ENCODE data around the gene FRMD4A.

Gene FRMD4A

DNA sequence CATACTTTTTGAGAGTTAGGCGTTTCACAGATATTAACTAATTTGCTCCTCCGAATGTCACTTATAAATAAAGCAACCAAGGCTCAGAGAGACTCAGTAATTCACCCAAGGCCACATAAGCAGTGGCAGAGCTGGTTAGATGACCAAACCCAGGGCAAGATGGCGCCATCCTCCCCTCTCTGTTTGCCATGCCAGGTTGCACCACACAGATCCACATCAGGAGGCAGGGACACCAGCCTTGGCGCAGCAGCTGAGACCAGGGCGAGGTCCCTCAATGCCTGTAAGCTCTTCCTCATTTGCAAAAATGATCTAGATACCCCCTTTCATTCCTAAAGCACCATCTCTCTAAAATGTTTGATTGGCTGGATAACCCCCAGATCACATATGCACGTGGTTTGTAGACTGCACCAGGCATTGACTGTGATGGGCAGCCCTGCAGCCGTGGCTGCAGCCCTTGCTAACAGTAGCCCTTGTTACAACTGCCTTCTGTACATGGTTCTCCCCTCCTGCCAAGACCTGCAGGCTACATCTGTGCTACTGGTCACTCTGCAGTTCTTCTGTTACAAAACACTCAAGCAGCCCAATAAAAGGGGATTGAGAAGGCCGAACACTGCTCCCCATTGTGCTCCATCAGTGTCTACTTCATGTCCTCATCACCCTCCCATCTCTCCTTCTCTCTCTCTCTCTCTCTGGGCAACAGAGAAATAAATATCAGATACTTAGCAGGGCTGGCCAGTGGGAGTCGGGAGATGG, 445.3 kb downstream of the FRMD4A start:
- TF ChIP-seq, protein P1, sequence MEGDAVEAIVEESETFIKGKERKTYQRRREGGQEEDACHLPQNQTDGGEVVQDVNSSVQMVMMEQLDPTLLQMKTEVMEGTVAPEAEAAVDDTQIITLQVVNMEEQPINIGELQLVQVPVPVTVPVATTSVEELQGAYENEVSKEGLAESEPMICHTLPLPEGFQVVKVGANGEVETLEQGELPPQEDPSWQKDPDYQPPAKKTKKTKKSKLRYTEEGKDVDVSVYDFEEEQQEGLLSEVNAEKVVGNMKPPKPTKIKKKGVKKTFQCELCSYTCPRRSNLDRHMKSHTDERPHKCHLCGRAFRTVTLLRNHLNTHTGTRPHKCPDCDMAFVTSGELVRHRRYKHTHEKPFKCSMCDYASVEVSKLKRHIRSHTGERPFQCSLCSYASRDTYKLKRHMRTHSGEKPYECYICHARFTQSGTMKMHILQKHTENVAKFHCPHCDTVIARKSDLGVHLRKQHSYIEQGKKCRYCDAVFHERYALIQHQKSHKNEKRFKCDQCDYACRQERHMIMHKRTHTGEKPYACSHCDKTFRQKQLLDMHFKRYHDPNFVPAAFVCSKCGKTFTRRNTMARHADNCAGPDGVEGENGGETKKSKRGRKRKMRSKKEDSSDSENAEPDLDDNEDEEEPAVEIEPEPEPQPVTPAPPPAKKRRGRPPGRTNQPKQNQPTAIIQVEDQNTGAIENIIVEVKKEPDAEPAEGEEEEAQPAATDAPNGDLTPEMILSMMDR (IDR thresholded peaks at IDR 0.05; ENCODE audit: low read depth, low read length) = no peak
- Histone ChIP-seq H3K9me3 (no peaks in the 10 kb centered on the region), H3K4me1 (no peaks in the 10 kb centered on the region), H3K27me3 (peaks cover 4% of the 10 kb centered on the region), H3K36me3 (no peaks in the 10 kb centered on the region), H3K4me3 (ENCODE audit: low read depth, low read length) (no peak overlapping the region)
- DNase-seq = no peak

DNA sequence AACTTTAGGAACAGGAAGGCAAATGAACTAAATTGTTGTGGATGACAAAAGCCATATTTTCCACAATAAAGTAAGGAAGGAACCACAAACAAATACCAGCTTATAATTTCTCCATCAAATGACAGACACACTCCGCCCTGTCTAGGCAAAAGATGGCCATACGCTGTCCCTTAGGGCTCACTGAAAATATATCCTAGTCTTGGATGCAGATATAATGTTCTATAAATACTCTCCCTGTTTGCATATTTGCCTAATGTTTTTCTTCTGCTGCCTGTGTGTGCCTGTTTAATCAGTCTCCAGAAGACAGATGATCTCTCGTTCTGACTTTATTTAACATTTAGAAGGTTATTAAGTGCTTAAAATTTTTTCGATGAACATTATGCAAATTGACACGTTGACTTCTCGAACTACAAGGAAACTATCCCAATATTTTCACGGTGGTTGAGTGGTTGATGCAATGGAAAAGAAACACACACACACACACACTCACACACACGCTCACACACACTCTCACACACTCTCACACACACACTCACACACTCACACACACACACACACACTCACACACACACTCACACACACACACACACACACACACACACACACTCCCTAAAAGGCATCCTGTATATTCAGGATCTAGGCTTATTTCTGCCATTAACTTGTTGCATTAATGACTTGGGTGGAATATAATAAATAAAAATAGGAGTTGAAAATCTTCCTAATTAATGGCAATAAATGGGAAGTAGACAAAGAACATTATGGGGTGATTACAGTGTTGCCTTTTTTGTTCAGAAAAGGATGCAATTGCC, 446.9 kb downstream of the FRMD4A start:
- Histone ChIP-seq H3K27me3 (no peaks in the 10 kb centered on the region), H3K36me3 (no peaks in the 10 kb centered on the region), H3K9me3 (no peaks in the 10 kb centered on the region), H3K4me3 (ENCODE audit: low read depth, low read length) (no peak overlapping the region), H3K4me1 (no peaks in the 10 kb centered on the region)
- DNase-seq = no peak
- TF ChIP-seq, protein P1 (IDR thresholded peaks at IDR 0.05; ENCODE audit: low read depth, low read length) = no peak

DNA sequence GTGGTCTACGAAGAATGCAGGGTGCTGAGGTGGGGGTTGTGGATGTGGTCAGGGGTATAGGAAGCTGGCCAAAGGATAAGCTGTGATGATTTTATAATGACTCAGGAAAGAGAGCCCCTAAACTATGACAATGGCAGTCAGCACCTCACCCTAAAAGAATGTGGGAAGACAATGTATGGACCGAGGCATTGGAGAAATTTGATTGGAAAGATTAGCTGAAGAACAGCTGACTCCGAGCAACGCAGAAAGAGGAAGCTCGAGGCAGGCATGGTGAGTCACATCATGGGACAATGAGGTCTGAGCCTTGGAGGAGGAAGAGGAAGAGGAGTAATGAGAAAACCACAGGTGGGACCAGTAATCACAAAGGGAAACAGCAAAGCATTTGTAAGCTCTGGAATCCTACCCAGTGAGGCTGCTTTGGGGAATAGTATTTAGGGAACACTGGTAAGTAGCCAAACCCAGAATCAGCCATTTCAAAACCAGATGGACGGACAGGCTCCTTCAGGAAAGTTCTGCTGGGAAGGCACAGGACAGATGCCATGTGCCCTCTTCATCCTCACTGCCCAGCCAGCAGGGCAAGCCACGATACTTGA, 448.5 kb downstream of the FRMD4A start:
- H3K4me3 ChIP-seq (ENCODE audit: low read depth, low read length) = no peak overlapping the region
- DNase-seq = no peak
- no peaks in the 10 kb centered on the region for H3K36me3 ChIP-seq
- TF ChIP-seq, protein P1 (IDR thresholded peaks at IDR 0.05; ENCODE audit: low read depth, low read length) = no peak
- H3K27me3 ChIP-seq = no peaks in the 10 kb centered on the region
- no peaks in the 10 kb centered on the region for H3K9me3 ChIP-seq
- H3K4me1 ChIP-seq = no peaks in the 10 kb centered on the region

DNA sequence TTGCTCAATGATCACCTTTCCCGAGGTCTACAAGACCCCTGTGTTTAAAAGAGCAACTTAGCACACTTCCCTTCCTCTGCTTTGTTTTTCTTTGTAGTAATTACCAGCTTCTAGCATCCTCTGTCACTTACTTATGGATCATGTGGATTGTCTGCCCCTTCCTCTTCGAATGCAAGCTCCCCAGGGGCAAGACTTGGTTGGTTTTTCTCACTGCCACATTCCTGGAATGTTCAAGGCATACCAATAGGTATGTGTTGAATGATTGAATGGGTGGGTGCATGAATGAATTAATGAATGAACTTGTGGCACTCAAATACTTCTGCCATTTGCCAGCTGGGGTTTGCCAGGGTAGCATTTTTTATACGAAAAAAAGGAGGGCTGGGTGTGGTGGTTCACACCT, 450.0 kb downstream of the FRMD4A start:
- Histone ChIP-seq H3K4me3 (ENCODE audit: low read depth, low read length) (no peak overlapping the region), H3K4me1 (no peaks in the 10 kb centered on the region), H3K27me3 (no peaks in the 10 kb centered on the region), H3K36me3 (no peaks in the 10 kb centered on the region), H3K9me3 (no peaks in the 10 kb centered on the region)
- no peak for DNase-seq
- TF ChIP-seq, protein P1 (IDR thresholded peaks at IDR 0.05; ENCODE audit: low read depth, low read length) = no peak

DNA sequence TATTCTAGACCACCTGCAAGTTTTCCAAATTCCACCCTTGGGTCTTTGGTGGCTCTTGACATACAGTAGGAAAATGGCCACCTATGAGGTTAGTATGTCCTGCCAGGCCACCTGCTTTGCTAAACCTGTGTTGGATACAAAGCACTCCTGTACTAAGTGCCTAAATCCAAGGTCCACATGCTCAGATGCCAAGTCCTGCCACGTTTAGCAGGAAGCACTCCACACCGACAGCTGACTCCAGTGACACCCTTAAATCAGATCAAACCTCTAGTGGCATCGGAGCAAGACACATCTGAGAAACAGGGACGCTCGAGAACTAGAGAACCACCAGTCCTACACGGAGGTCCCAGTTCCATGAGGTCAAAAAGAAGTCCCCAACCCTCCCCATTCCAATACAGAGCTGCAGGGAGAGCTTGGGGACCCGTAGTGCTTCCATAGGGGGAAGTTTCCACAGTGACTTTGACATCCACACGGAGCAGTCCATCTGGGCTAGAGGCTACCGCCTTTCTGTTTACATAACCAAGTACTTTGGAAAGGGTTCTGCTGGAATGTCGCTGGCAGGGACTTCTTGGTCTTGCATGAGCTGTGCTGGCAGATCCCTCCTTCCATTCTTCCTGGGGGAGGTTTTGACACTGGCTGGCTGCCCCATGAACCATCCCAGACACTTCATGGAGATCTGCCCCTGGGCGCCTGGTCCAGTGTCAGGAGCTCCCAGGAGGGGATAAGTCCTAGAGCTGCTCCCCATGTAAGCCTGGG, 453.4 kb downstream of the FRMD4A start:
- no peaks in the 10 kb centered on the region; the same call in 1 of the 2 replicates for H3K27me3 ChIP-seq
- H3K36me3 ChIP-seq = no peaks in the 10 kb centered on the region
- TF ChIP-seq, protein P1 (IDR thresholded peaks at IDR 0.05; ENCODE audit: low read depth, low read length) = no peak
- no peak for DNase-seq
- no peaks in the 10 kb centered on the region for H3K9me3 ChIP-seq
- H3K4me1 ChIP-seq = no peaks in the 10 kb centered on the region
- no peak overlapping the region for H3K4me3 ChIP-seq (ENCODE audit: low read depth, low read length)

Measured in BE2C (cell line).